WTC11 (cell line): ENCODE data around the gene ZNF556. TPM values are rescaled to one million over a fixed set of nuclear protein-coding genes. Genes with fewer than 3 reads are reported as not detected.

Experiments used
- ATAC-seq: fragments of 200-7000 bp; cut with Tn5 transposase; 2 replicates; pipeline ENCODE4 v1.10.0; 2021; ENCODE audit warnings: mild to moderate bottlenecking, moderate library complexity
- CTCF ChIA-PET: fragments of 300-600 bp; sonication (Branson Sonifier 250); formaldehyde crosslinking; loops from one replicate; lab custom pipeline; 2021; ENCODE audit warnings: antibody characterized with exemption; lab: Charles Lee
- POLR2A ChIA-PET: fragments of 350-600 bp; sonication (Branson Sonifier 250); formaldehyde crosslinking; loops from one replicate; lab custom pipeline; 2021; ENCODE audit warnings: antibody characterized with exemption; lab: Charles Lee
- DNase-seq: peaks from one replicate; pipeline ENCODE4 v3.0.0; 2021; ENCODE audit warnings: low spot score
- H3K27ac Mint-ChIP-seq: 2 replicates; pipeline ENCODE4 v1.8.0; 2021; ENCODE audit warnings: mixed read lengths
- H3K27me3 Mint-ChIP-seq: 2 replicates; pipeline ENCODE4 v1.8.0; 2021; ENCODE audit warnings: low read depth, mild to moderate bottlenecking, moderate library complexity, mixed read lengths
- H3K36me3 Mint-ChIP-seq: 2 replicates; pipeline ENCODE4 v1.8.0; 2021; ENCODE audit warnings: mixed read lengths
- H3K4me1 Mint-ChIP-seq: 2 replicates; pipeline ENCODE4 v1.8.0; 2022; ENCODE audit warnings: mixed read lengths
- H3K4me3 Mint-ChIP-seq: 2 replicates; pipeline ENCODE4 v1.8.0; 2021; ENCODE audit warnings: mild to moderate bottlenecking, moderate library complexity, mixed read lengths
- H3K9me3 Mint-ChIP-seq: 2 replicates; pipeline ENCODE4 v1.8.0; 2021; ENCODE audit warnings: mixed read lengths
- ARID4B ChIP-seq: sonication (generic); formaldehyde crosslinking; IDR thresholded peaks from 2 replicates; pipeline ENCODE4 v1.8.0; 2023; ENCODE audit warnings: missing genetic modification reagents, mild to moderate bottlenecking, borderline replicate concordance
- CREB1 ChIP-seq: sonication (generic); formaldehyde crosslinking; IDR thresholded peaks from 2 replicates; pipeline ENCODE4 v1.8.0; 2023; ENCODE audit warnings: mild to moderate bottlenecking, missing genetic modification reagents
- CREM ChIP-seq: sonication (generic); formaldehyde crosslinking; IDR thresholded peaks from 2 replicates; pipeline ENCODE4 v1.8.1; 2022; ENCODE audit warnings: mild to moderate bottlenecking, missing genetic modification reagents, moderate library complexity
- ERG ChIP-seq: fragments of 250-450 bp; sonication (Bioruptor Pico); IDR thresholded peaks from 2 replicates; pipeline ENCODE4 v1.8.0; 2021; ENCODE audit warnings: mild to moderate bottlenecking
- ETV6 ChIP-seq: sonication (generic); formaldehyde crosslinking; IDR thresholded peaks from 2 replicates; pipeline ENCODE4 v1.8.1; 2022; ENCODE audit warnings: mild to moderate bottlenecking, missing genetic modification reagents
- FOXJ3 ChIP-seq: sonication (generic); formaldehyde crosslinking; IDR thresholded peaks from 2 replicates; pipeline ENCODE4 v1.9.0; 2021; ENCODE audit warnings: missing genetic modification reagents, mild to moderate bottlenecking, borderline replicate concordance
- FOXK1 ChIP-seq: sonication (generic); formaldehyde crosslinking; IDR thresholded peaks from 2 replicates; pipeline ENCODE4 v1.8.0; 2022; ENCODE audit warnings: mild to moderate bottlenecking, moderate library complexity, missing genetic modification reagents
- FOXP4 ChIP-seq: sonication (generic); formaldehyde crosslinking; IDR thresholded peaks from 2 replicates; pipeline ENCODE4 v1.8.0; 2022; ENCODE audit warnings: mild to moderate bottlenecking, missing genetic modification reagents
- GABPB1 ChIP-seq: sonication (generic); formaldehyde crosslinking; IDR thresholded peaks from 2 replicates; pipeline ENCODE4 v1.8.1; 2023; ENCODE audit warnings: mild to moderate bottlenecking, missing genetic modification reagents
- HMGXB4 ChIP-seq: sonication (generic); formaldehyde crosslinking; IDR thresholded peaks from 2 replicates; pipeline ENCODE4 v1.8.1; 2023; ENCODE audit warnings: mild to moderate bottlenecking, moderate library complexity, missing genetic modification reagents
- MAX ChIP-seq: sonication (generic); formaldehyde crosslinking; IDR thresholded peaks from 2 replicates; pipeline ENCODE4 v1.8.0; 2022; ENCODE audit warnings: mild to moderate bottlenecking, missing genetic modification reagents
- NFYB ChIP-seq: sonication (generic); formaldehyde crosslinking; conservative IDR thresholded peaks from 2 replicates; pipeline ENCODE4 v1.8.0; 2022; ENCODE audit warnings: low read depth, missing genetic modification reagents
- SP1 ChIP-seq: sonication (generic); formaldehyde crosslinking; conservative IDR thresholded peaks from 2 replicates; pipeline ENCODE4 v1.8.1; 2022; ENCODE audit warnings: missing genetic modification reagents
- USF1 ChIP-seq: sonication (generic); formaldehyde crosslinking; IDR thresholded peaks from 2 replicates; pipeline ENCODE4 v1.8.0; 2022; ENCODE audit warnings: mild to moderate bottlenecking, missing genetic modification reagents
- USF2 ChIP-seq: sonication (generic); formaldehyde crosslinking; IDR thresholded peaks from 2 replicates; pipeline ENCODE4 v1.8.1; 2023; ENCODE audit warnings: mild to moderate bottlenecking, missing genetic modification reagents, moderate library complexity
- ZBTB43 ChIP-seq: sonication (generic); formaldehyde crosslinking; IDR thresholded peaks from 2 replicates; pipeline ENCODE4 v1.8.1; 2023; ENCODE audit warnings: mild to moderate bottlenecking, missing genetic modification reagents
- ZNF281 ChIP-seq: sonication (generic); formaldehyde crosslinking; IDR thresholded peaks from 2 replicates; pipeline ENCODE4 v1.8.0; 2023; ENCODE audit warnings: mild to moderate bottlenecking, missing genetic modification reagents
- ZNF423 ChIP-seq: fragments of 250-450 bp; sonication (Bioruptor Pico); IDR thresholded peaks from 2 replicates; pipeline ENCODE4 v2.1.2; 2022; ENCODE audit warnings: mild to moderate bottlenecking, moderate library complexity
- total RNA-seq: library from RNA; stranded (reverse); gene quantifications from 3 replicates; pipeline ENCODE4 v1.2.3, GENCODE V29; 2021

ZNF556 gene
- total RNA-seq, 1 experiment from 2014 or later = 0.11 TPM

GRCh38 chr19:2840794-2841791 lies 26.0 kb upstream of the ZNF556 start, which contains the start of gene ZNF555:
ZNF555 (plus strand) TSS chr19:2841475; CDS start chr19:2841573, 98 bp downstream.
- H3K36me3 Mint-ChIP-seq = peaks cover 23% of the 10 kb centered on the region
- ChIA-PET POLR2A (interaction anchor here (0.6 to 1.2 kb wide), 2 partner anchors 109 to 209 kb away, joined by 3 to 4 read pairs; no protein-coding TSS in a partner anchor), CTCF (interaction anchor here (0.5 to 2.1 kb wide), 23 partner anchors 10 to 365 kb away, joined by 3 to 14 read pairs (median 4); partner anchors contain the start of genes GADD45B, SGTA, THOP1 and ZNF554)
- peak; percentile 98 for ATAC-seq
- peaks cover 22% of the 10 kb centered on the region for H3K9me3 Mint-ChIP-seq
- peak; percentile 98 for DNase-seq
- no peak within 1 kb of the TSS for H3K27ac Mint-ChIP-seq
- H3K4me1 Mint-ChIP-seq = peaks cover 5% of the 10 kb centered on the region
- H3K27me3 Mint-ChIP-seq = peaks cover 8% of the 10 kb centered on the region
- peak within 1 kb of the TSS; percentile 79 for H3K4me3 Mint-ChIP-seq
- TF ChIP-seq ETV6 (CRISPR knock-in tag) = peak; percentile 65; the same call in 1 of the 2 replicates
- peak; percentile 82; the same call in 1 of the 2 replicates for TF ChIP-seq CREM (CRISPR knock-in tag)
- TF ChIP-seq FOXP4 (CRISPR knock-in tag) = peak; percentile 75; the same call in 1 of the 2 replicates
- TF ChIP-seq CREB1 = no peak
- TF ChIP-seq SP1 (CRISPR knock-in tag) = peak; percentile 80
- TF ChIP-seq FOXK1 (CRISPR knock-in tag) = peak; percentile 48
- peak; percentile 46; the same call in 1 of the 2 replicates for TF ChIP-seq USF1 (CRISPR knock-in tag)
- peak; percentile 90 for TF ChIP-seq NFYB
- peak; percentile 15; the same call in 1 of the 2 replicates for TF ChIP-seq GABPB1
- TF ChIP-seq FOXJ3 (CRISPR knock-in tag) = no peak
- TF ChIP-seq ZNF423 (CRISPR knock-in tag) = peak; percentile 89
- peak; percentile 83; the same call in 1 of the 2 replicates for TF ChIP-seq HMGXB4 (CRISPR knock-in tag)
- TF ChIP-seq ERG (CRISPR knock-in tag) = peak; percentile 86
- 0 out of 2 replicates have a peak, but pooled peaks have one; percentile 29 for TF ChIP-seq ARID4B
- TF ChIP-seq USF2 (CRISPR knock-in tag) = 0 out of 2 replicates have a peak, but pooled peaks have one; percentile 27
- TF ChIP-seq ZNF281 = peak; percentile 2
- TF ChIP-seq ZBTB43 (CRISPR knock-in tag) = 0 out of 2 replicates have a peak, but pooled peaks have one; percentile 18
- peak; percentile 80 for TF ChIP-seq MAX (CRISPR knock-in tag)
